Fibroblast of villous mesenchyme (primary cell): ENCODE results near the gene MOAP1. TPM values are rescaled to one million over a fixed set of nuclear protein-coding genes. Genes with fewer than 3 reads are reported as not detected.

Source experiments
- DNase-seq: peaks from one replicate; pipeline ENCODE4 v3.0.0-alpha.2; 2010; ENCODE audit warnings: low read depth
- H3K4me3 ChIP-seq: 2 replicates; pipeline ENCODE4 v1.5.1; 2011; ENCODE audit warnings: low read depth, mild to moderate bottlenecking, low read length
- total RNA-seq: library from RNA; depleted of rRNA; stranded (reverse); fragments of >200 nt; gene quantifications from 2 replicates; pipeline ENCODE4 v1.2.3, GENCODE V29; 2012
- TF ChIP-seq, protein P1 (sequence below): IDR thresholded peaks from 2 replicates; pipeline ENCODE4 v1.5.1; 2012; ENCODE audit warnings: low read depth, mild to moderate bottlenecking, low read length; ENCODE audit not compliant: insufficient read depth

Gene MOAP1
- total RNA-seq, 1 donor = 14.7 TPM

DNA sequence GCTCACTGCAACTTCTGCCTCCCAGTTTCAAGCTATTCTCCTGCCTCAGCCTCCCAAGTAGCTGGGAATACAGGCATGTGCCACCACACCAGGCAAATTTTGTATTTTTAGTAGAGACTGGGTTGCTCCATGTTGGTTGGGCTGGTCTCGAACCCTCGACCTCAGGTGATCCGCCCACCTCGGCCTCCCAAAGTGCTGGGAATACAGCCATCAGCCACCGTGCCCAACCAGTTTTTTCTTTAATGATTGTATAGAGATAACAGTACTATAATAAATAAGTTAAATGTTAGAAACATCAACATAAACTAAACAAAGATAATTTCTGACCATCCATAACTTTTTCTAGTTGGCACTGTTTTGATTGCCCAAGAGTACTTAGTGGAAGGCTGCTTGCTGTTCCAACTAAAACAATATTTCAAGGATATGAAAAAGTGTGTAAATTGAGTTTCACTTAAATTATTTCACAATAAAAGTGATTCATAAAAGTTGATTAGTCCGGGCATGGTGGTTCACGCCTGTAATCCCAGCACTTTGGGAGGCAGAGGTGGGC, 16.5 kb upstream of the MOAP1 start:
- TF ChIP-seq, protein P1, sequence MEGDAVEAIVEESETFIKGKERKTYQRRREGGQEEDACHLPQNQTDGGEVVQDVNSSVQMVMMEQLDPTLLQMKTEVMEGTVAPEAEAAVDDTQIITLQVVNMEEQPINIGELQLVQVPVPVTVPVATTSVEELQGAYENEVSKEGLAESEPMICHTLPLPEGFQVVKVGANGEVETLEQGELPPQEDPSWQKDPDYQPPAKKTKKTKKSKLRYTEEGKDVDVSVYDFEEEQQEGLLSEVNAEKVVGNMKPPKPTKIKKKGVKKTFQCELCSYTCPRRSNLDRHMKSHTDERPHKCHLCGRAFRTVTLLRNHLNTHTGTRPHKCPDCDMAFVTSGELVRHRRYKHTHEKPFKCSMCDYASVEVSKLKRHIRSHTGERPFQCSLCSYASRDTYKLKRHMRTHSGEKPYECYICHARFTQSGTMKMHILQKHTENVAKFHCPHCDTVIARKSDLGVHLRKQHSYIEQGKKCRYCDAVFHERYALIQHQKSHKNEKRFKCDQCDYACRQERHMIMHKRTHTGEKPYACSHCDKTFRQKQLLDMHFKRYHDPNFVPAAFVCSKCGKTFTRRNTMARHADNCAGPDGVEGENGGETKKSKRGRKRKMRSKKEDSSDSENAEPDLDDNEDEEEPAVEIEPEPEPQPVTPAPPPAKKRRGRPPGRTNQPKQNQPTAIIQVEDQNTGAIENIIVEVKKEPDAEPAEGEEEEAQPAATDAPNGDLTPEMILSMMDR = no peak
- no peak overlapping the region for H3K4me3 ChIP-seq
- no peak for DNase-seq

- TF ChIP-seq, protein P1 = no peak
- no peak for DNase-seq
- no peak overlapping the region for H3K4me3 ChIP-seq
These were observed 15.9 kb upstream of the MOAP1 start for GRCh38 chr14:93200553-93200952.

GRCh38 chr14:93199031-93199430, 14.3 kb upstream of the MOAP1 start:
- no peak overlapping the region for H3K4me3 ChIP-seq
- TF ChIP-seq, protein P1 = no peak
- DNase-seq = no peak

- no peak overlapping the region for H3K4me3 ChIP-seq
- TF ChIP-seq, protein P1 = no peak
- no peak for DNase-seq
These were observed 10.8 kb upstream of the MOAP1 start for GRCh38 chr14:93195316-93195999.

GRCh38 chr14:93186956-93187355, 2.3 kb upstream of the MOAP1 start:
- no peak overlapping the region for H3K4me3 ChIP-seq
- TF ChIP-seq, protein P1 = no peak
- DNase-seq = no peak

- no peak overlapping the region for H3K4me3 ChIP-seq
- DNase-seq = no peak
- TF ChIP-seq, protein P1 = no peak
These were observed 1.8 kb upstream of the MOAP1 start for GRCh38 chr14:93186466-93186865.

DNA sequence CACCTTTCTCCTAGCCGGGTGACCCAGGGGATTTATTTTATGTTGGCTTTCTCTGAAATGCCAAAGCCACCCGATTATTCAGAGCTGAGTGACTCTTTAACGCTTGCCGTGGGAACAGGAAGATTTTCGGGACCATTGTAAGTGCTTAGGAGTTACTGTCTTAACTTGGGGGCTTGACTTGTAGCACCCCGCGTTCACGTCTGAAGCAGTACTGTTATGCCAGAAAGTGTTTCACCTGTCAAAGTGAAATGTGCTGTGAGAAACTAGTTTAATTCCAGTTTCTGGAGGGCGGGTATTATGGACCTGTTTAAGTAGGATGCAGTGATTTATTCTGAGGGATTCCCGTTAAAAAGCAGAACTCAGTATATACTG, 638 bp upstream of the MOAP1 start:
- TF ChIP-seq, protein P1 = no peak
- H3K4me3 ChIP-seq = peak overlapping the region; percentile 91
- no peak for DNase-seq
